HuH-7.5 (cell line): ENCODE results near the gene URI1.

Experiments
- DNase-seq: peaks from one replicate; pipeline ENCODE4 v3.0.0; 2011; ENCODE audit warnings: low spot score

Gene URI1

DNA sequence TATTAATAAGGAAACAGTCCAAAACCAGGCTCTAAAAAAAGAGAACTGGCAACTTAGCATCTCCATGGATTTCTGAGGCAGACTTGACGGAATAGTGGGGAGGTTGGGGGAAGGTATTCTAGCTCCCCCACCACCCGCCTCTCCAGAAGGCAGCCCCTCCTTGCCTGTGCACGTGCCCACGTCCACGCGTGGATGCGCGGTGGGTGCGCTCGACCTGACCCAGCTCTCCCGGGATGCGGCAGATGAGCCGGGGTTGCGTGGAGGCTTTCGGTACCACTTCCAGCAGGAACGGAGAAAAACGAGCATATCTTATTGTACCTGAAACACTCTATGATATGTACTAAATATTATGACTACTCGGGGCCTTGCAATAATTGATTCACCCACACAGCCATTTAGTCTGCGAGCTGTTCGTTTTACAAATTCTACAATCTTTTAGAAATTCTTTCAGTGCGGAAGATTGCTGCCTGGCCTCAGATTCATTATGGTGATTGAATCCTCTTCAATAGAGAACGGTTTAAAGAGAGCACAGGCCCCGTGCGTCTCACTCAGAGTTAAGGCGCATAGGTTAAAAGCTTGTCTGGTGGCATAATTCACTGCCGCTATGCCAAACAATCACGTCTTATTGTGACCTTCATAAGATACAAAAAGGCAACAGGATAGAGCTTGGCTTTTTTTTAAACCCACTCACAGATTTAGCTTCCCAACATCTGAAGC is 117.9 kb downstream of the URI1 start:
- DNase-seq: no peak

DNA sequence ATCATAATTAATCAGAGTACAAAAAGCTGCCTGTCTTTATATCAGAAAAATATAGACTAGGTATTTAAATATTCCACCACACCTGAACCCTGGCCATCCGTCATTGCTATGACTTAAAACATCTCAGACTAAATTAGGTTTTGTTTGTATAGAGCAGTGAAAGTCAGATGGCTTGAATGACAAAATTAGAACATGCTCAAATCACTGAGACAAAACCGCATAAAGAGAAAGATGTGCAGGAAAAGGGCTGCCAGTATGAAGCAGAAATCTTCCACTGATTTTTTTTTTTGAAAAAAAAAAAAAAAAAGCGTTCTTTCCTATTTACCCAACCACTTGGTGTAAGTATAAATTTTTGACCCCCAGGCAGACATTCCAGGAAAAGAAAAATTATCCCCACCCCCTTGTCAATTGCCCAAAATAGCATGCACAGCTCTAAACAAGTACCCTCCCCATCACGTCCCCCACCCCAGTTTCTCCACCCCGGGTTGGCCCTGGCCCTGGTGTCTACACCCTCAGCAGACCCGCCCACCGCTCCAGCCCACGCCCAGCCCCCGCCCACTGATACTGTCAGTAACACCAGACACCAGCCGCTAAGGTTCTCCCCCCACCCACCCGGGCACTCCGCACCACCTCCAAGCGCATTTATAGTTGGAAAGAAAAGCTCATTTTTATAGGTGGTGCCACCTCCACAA is 118.6 kb downstream of the URI1 start:
- DNase-seq: peak; percentile 2

DNA sequence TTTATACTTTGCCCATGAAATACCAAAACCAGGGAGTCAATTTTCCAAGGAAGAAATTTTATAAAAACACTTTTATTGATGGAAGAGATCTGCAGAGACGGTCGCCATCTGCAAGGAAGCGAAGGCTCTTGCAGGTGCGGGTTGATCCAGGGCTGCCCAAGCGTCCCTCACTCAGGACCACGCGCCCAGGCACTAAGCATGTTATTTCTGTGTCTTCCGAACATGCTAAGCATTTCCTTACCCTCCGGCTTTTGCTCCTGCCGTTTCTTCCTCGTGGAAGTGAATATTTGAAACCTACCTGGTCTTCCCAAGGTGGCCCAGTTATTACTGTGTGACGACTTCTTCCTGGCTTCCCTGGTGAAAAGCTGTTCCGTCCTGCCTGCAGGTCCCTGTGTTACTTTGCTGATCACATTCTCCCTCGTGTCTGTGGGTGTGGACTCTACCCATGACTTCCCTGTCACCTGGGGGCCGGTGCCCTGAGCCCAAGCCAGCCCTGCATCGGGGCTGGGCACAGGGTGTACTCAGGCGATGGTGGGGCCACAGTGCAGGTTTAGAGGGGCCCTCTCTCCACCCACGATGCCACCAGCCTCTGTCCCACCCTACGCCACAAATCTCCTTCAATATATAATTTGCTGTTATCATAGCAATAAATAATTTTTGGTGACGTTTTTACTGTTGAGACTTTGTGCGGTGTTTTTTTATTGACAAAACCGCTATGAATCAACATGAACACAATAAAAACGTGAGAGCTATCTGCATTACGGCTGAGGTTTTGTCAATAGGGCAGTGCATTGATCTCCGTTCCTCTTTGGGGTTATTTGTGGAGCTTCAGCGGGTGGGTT is 119.4 kb downstream of the URI1 start:
- no peak for DNase-seq

DNA sequence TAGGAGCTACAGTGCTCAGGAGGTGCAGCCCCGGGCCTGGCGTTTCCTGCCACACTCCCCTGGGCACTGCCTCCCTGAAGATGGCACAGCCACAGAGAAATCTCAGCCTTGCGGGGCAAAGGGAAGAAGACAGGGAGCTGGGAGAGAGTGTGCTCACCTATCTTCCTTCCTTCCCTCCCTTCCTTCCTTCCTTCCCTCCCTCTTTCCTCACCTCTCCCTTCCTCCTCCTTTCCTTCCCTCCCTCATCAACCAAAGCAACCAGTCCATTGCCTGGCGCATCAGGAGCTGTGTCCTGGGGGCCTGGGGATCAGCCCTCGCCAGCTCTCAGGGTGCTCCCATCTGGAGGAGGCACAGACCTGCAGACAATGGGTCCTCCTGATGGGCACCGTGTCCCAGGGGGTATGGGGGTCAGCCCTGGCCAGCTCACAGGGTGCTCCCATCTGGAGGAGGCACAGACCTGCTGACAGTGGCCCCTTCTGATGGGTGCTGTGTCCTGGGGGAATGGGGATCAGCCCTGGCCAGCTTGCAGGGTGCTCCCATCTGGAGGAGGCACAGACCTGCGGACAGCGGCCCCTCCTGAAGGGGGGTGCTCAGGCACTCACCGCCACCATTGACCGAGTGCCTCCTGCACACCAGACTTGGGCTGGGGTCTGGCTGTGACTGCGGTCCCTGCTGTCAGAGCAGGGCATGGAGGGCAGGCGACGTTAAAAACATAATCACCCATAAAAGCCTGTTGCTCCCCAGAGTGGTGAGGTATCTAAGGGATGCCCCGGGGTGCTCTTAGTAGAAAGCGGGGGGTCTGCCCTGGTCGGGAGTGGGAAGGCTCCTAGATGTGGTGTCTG is 120.2 kb downstream of the URI1 start:
- DNase-seq: no peak

DNA sequence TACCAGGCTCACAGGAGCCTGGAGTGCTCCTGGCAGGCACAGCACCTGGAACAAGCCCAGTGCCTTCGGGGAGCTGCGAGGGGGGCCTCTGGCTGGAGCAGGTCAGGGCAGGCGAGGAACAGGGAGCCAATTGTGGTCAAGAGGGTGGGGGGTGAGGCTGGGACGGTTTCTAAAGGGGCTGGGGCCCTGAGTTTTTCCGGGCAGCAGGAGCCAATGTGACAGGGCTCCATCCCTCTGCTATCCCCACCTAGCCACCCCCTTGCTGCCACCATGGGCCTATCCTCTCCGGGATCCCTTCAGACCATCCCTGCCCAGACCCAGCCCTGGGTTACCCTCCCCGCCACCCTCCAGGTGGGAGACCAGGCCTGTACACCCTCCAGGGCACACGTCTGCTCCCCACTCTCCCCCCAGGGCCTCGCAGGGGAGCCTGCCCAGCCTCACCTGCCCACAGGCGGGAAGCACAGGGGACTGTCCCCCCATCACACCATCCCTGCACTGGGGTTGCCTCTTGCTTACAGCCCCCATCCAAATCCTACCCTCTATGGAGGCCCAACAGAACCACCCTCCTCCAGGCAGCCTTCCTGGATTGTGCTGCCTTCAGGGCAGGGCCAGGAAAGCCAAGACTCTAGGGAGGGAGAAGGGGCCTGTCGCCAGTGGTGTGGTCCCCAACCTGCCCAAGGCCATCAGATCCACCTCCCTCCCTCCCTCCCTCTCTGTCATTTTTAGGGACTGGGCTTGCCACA is 121.0 kb downstream of the URI1 start:
- DNase-seq: no peak

DNA sequence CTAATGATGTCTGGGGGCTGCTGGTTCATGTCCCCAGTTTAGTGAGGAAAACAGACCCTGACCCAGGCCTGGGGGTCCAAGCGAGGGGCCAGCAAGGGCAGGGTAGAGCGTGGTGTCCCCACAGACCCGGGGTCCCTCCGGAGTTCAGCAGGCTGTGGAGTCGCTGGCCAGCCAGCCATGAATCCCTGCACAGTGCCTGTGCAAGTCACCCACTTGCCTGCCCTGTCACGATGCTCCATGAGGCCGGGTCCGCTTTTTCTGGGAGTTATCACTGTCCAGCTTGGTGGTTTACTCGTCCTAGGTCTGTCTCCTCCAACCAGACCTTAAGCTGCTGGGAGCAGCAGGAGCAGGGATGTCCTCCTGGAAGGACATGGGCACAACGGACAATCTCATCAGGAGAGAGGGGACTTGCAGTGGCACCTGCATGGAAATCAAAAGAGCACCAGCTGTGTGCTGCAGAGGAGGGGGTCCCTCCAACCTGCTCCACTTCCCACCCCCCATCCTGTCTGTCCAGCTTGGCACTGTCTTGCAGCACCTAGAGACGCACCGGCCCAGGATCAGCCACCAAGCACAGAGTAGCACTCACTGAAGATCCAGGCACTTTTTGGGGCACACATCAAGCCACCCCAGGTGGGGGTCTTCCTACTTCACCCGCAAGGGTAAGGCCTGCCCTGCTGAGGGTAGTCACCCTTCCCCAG is 121.8 kb downstream of the URI1 start:
- no peak for DNase-seq

DNA sequence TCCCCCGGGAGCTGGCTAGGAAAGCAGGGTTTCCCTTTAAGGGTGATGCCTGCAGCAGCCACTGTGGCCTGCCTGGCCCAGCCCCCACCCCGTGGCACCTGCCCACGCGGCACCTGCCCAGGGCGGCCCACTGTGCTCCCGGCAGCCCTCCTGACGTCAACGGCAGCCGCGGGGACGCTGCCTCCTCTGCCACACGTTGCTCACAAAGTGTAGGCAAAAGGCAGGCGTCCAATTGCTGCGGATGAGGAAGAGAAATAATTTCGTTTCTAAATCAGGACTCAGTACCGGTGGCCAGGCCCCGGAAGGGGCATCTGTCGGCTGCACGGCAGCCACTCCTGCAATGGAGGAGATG is 122.3 kb downstream of the URI1 start:
- DNase-seq: no peak

DNA sequence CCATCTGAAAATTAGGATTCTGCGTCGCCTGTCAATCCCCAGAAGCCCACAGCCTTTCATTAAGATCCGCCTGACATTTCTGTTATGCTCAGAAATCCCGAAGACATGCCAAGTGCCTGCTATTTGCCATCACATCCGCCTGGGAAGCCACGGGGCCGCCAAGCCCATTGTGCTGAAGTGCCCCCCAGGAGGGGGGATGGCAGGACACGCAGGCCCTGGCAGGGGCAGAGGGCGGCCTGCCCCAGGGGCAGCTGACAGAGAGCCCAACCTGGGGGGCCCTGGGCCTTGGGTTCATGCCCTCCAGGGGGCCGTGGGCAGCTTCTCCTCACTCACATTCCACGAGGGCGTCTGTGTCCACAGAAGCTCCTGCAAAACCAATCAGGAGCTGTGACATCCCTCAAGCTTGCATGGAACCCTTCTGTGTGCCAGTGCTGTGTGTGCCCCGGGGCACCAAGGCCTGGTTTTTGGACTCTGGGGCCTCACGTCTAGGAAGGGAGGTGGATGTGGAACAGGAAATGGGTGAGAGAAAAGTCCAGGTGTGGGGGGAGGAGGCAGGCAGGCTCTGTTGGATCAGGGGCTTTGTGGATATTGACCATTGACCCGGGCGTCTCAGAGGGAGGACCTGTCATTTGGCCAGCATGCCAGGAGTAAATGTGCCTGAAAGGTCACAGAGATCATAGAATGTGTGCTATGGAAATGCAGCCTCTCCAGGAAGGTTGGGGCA is 122.9 kb downstream of the URI1 start:
- no peak for DNase-seq

DNA sequence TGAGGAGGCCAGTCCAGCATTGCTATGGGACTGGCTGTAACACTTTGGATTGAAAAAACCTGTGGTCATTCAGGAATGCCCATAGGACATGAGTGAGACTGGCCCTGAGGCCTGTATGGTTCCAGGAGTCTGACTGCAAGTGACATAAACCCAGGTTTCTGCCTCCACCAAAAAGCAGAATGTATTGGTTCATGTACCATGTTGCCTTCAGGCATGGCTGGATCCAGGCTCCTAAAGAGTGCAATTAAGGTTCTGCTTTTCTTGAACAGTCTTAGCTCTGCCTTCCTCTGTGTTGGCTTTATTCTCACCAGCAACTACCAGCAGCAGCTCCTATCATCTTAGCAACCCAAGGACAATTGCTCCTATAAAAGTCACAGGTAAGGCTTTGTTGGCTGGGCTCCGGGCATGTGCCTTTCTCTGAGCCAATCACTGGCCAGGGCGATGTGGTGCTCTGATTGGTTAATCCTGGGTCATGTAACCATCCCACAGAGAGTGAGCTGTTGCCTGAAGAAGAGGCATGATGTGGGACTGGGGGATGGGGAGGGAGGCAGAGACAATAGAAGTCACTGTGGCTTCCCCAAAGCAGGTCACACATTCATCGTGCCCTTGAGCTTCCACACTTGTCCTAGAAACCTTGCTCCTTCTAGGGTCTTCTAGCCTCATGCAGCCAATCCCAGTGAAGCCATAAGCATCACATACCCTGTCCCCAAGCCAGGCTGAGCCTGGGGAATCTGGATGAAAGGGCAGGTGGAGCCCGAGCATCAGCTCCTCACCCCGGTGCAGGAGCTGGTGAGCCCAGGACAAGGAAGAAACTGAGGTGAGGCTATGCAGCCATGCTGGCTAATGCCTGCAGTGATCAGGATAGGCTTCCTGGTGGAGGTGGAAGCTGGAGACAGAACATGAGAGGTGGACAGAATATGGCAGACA is 123.9 kb downstream of the URI1 start:
- DNase-seq: no peak
